H1 (cell line): Measurements from ENCODE around the gene ABHD11. TPM values are rescaled to one million over a fixed set of nuclear protein-coding genes. Genes with fewer than 3 reads are reported as not detected.

Source experiments
- CTCF ChIA-PET: fragments of 300-600 bp; sonication (Branson Sonifier 250); formaldehyde crosslinking; loops from one replicate; lab custom pipeline; 2021; ENCODE audit not compliant: partially characterized antibody; lab: Charles Lee
- POLR2A ChIA-PET: fragments of 300-600 bp; sonication (Branson Sonifier 250); formaldehyde crosslinking; loops from one replicate; lab custom pipeline; 2021; ENCODE audit warnings: inconsistent platforms; ENCODE audit not compliant: partially characterized antibody; lab: Charles Lee
- DNase-seq, 2 experiments: peaks; one replicate each; pipeline versions ENCODE4 v3.0.0 to v3.0.0-alpha.2; 2010 to 2022; ENCODE audit warnings: low spot score in 2 of 2, low read depth in 1 of 2, mixed read lengths in 1 of 2
- FAIRE-seq: peaks from 2 replicates; lab custom pipeline; 2011; peaks lifted over from hg19 to GRCh38; lab: Jason Lieb, UNC
- H2AFZ ChIP-seq: 2 replicates; pipeline ENCODE4 v1.8.1; 2012; ENCODE audit warnings: low read length, inconsistent platforms
- H2AK5ac ChIP-seq: 2 replicates; pipeline ENCODE4 v1.6.1; 2013; ENCODE audit warnings: low read depth, low read length
- H2BK120ac ChIP-seq: replicated peaks from 2 replicates; pipeline ENCODE3; 2013; ENCODE audit warnings: low read depth, low read length, inconsistent platforms
- H2BK12ac ChIP-seq: 2 replicates; pipeline ENCODE4 v1.6.1; 2013; ENCODE audit warnings: low read depth, low read length
- H2BK15ac ChIP-seq: 2 replicates; pipeline ENCODE4 v1.6.1; 2013; ENCODE audit warnings: low read length
- H2BK20ac ChIP-seq: 2 replicates; pipeline ENCODE4 v1.6.1; 2013; ENCODE audit warnings: low read length
- H2BK5ac ChIP-seq: 2 replicates; pipeline ENCODE4 v1.6.1; 2013; ENCODE audit warnings: low read depth, low read length
- H3K14ac ChIP-seq: 2 replicates; pipeline ENCODE4 v1.6.1; 2013; ENCODE audit warnings: inconsistent platforms; ENCODE audit not compliant: insufficient read length
- H3K18ac ChIP-seq: 2 replicates; pipeline ENCODE4 v1.6.1; 2013; ENCODE audit warnings: low read length; ENCODE audit errors: extremely low read depth
- H3K23ac ChIP-seq: 2 replicates; pipeline ENCODE4 v1.6.1; 2013; ENCODE audit warnings: inconsistent platforms; ENCODE audit not compliant: insufficient read length
- H3K23me2 ChIP-seq: 2 replicates; pipeline ENCODE4 v1.6.1; 2013; ENCODE audit warnings: low read depth, low read length
- H3K27ac ChIP-seq: 2 replicates; pipeline ENCODE4 v1.6.1; 2011; ENCODE audit warnings: low read depth, low read length, inconsistent platforms
- H3K27me3 ChIP-seq, 4 experiments: replicated peaks in 1 of 4; 1 replicate in 1 of 4; 2 replicates in 3 of 4; pipeline versions ENCODE4 v1.6.1 to v1.8.1; 2011 to 2013; ENCODE audit warnings: low read length in 3 of 4, mild to moderate bottlenecking in 3 of 4, inconsistent platforms in 2 of 4, mixed read lengths in 2 of 4, moderate library complexity in 1 of 4; ENCODE audit not compliant: control insufficient read depth in 3 of 4, insufficient read depth in 3 of 4; ENCODE audit errors: extremely low read depth in 1 of 4
- H3K36me3 ChIP-seq, 4 experiments: 2 replicates each; pipeline versions ENCODE4 v1.6.1 to v1.8.1; 2011 to 2013; ENCODE audit warnings: mild to moderate bottlenecking in 4 of 4, low read length in 3 of 4, moderate library complexity in 2 of 4, control low read depth in 1 of 4, inconsistent platforms in 1 of 4; ENCODE audit not compliant: insufficient read depth in 4 of 4, control insufficient read depth in 2 of 4
- H3K4ac ChIP-seq: replicated peaks from 2 replicates; pipeline ENCODE3; 2013; ENCODE audit warnings: low read length, low read depth, mixed read lengths, inconsistent platforms; ENCODE audit not compliant: insufficient read length
- H3K4me1 ChIP-seq, 4 experiments: replicated peaks in 1 of 4; 1 replicate in 1 of 4; 2 replicates in 3 of 4; pipeline versions ENCODE4 v1.6.1 to v1.8.1; 2011 to 2013; ENCODE audit warnings: low read length in 3 of 4, inconsistent platforms in 2 of 4, mixed read lengths in 1 of 4; ENCODE audit not compliant: insufficient read depth in 4 of 4, control insufficient read depth in 3 of 4
- H3K4me2 ChIP-seq, 2 experiments: 2 replicates each; pipeline versions ENCODE4 v1.6.1 to v1.8.1; 2011 to 2013; ENCODE audit warnings: low read depth in 2 of 2, low read length in 2 of 2, control low read depth in 1 of 2, inconsistent platforms in 1 of 2, mild to moderate bottlenecking in 1 of 2; ENCODE audit not compliant: insufficient read depth in 1 of 2
- H3K4me3 ChIP-seq, 4 experiments: fragments of 200-600, 300-600 bp in 1 of 4; sonication (generic), shearing (Covaris generic), sonication (Bioruptor Twin) in 1 of 4; 2 replicates each; pipeline versions ENCODE4 v1.5.1 to v1.8.1; 2011 to 2016; ENCODE audit warnings: low read length in 4 of 4, low read depth in 3 of 4, control low read depth in 2 of 4, inconsistent platforms in 2 of 4, mild to moderate bottlenecking in 2 of 4, mixed read lengths in 1 of 4, moderate library complexity in 1 of 4; ENCODE audit not compliant: insufficient read depth in 2 of 4; ENCODE audit errors: extremely low read depth in 1 of 4
- H3K56ac ChIP-seq: replicated peaks from 2 replicates; pipeline ENCODE3; 2013; ENCODE audit warnings: low read depth, mild to moderate bottlenecking, mixed read lengths, low read length, inconsistent platforms; ENCODE audit not compliant: insufficient read length
- H3K79me1 ChIP-seq: 2 replicates; pipeline ENCODE4 v1.6.1; 2013; ENCODE audit warnings: low read depth, low read length, control low read depth
- H3K79me2 ChIP-seq, 2 experiments: 2 replicates each; pipeline versions ENCODE4 v1.6.1 to v1.8.1; 2012 to 2013; ENCODE audit warnings: low read length in 2 of 2, mild to moderate bottlenecking in 2 of 2, inconsistent platforms in 1 of 2; ENCODE audit not compliant: insufficient read depth in 2 of 2, control insufficient read depth in 1 of 2
- H3K9ac ChIP-seq, 4 experiments: replicated peaks in 1 of 4; 1 replicate in 1 of 4; 2 replicates in 3 of 4; pipeline versions ENCODE4 v1.6.1 to v1.8.1; 2011 to 2013; ENCODE audit warnings: low read depth in 3 of 4, low read length in 3 of 4, control low read depth in 2 of 4, mild to moderate bottlenecking in 2 of 4, moderate library complexity in 2 of 4, inconsistent platforms in 1 of 4; ENCODE audit errors: extremely low read depth in 1 of 4
- H3K9me3 ChIP-seq, 2 experiments: 2 replicates each; pipeline versions ENCODE4 v1.6.1 to v1.8.1; 2012 to 2013; ENCODE audit warnings: mild to moderate bottlenecking in 2 of 2, moderate library complexity in 2 of 2, control low read depth in 1 of 2, inconsistent platforms in 1 of 2, low read depth in 1 of 2, low read length in 1 of 2, mixed read lengths in 1 of 2; ENCODE audit not compliant: insufficient read depth in 2 of 2
- H4K20me1 ChIP-seq, 2 experiments: replicated peaks in 1 of 2; 2 replicates each; pipeline versions ENCODE3 to v1.8.1; 2011 to 2013; ENCODE audit warnings: inconsistent platforms in 2 of 2, low read length in 2 of 2, mild to moderate bottlenecking in 1 of 2; ENCODE audit not compliant: insufficient read depth in 2 of 2, control insufficient read depth in 1 of 2
- H4K5ac ChIP-seq: 2 replicates; pipeline ENCODE4 v1.6.1; 2013; ENCODE audit warnings: low read length, low read depth, mixed read lengths, inconsistent platforms; ENCODE audit not compliant: insufficient read length
- H4K8ac ChIP-seq: 2 replicates; pipeline ENCODE4 v1.8.0; 2013; ENCODE audit warnings: mild to moderate bottlenecking, moderate library complexity, low read length, inconsistent platforms; ENCODE audit not compliant: insufficient read depth; ENCODE audit errors: extremely low read depth
- H4K91ac ChIP-seq: replicated peaks from 2 replicates; pipeline ENCODE3; 2013; ENCODE audit warnings: low read length, mixed read lengths, inconsistent platforms; ENCODE audit not compliant: insufficient read length
- JUND ChIP-seq: IDR thresholded peaks from 2 replicates; pipeline ENCODE4 v1.6.1; 2011; ENCODE audit warnings: mild to moderate bottlenecking, improper control_type of control experiment, low read length
- RNF2 ChIP-seq: fragments of 200-900, 300-1000 bp; sonication (generic); IDR thresholded peaks from 2 replicates; pipeline ENCODE4 v1.7.1; 2016; ENCODE audit warnings: borderline replicate concordance, low read depth, mild to moderate bottlenecking, antibody characterized with exemption, low read length; ENCODE audit not compliant: poor library complexity, severe bottlenecking; ENCODE audit errors: missing control alignments
- RXRA ChIP-seq: IDR thresholded peaks from 2 replicates; pipeline ENCODE4 v1.6.1; 2011; ENCODE audit warnings: low read depth, mild to moderate bottlenecking, low read length, moderate library complexity; ENCODE audit not compliant: insufficient read depth
- WGBS, 2 experiments: shearing (Covaris generic) in 1 of 2; methylation state at CpG; one replicate each; pipeline versions ENCODE4 v1.1.6 to v1.1.7; 2013 to 2015; ENCODE audit warnings: low lambda C conversion rate in 2 of 2, mixed read lengths in 2 of 2, inconsistent platforms in 1 of 2, low coverage in 1 of 2, missing lambda C conversion rate in 1 of 2; ENCODE audit not compliant: insufficient replicate concordance in 2 of 2, insufficient coverage in 1 of 2, insufficient read length in 1 of 2; ENCODE audit errors: extremely low coverage in 1 of 2, missing lambda C conversion rate in 1 of 2; 5-methylcytosine and 5-hydroxymethylcytosine counted together
- polyA plus RNA-seq, 7 experiments: library from polyadenylated mRNA; depleted of rRNA in 3 of 7; stranded (reverse) in 5 of 7; unstranded in 2 of 7; fragments of >200 nt in 5 of 7; fragments of 200-250 nt in 2 of 7; gene quantifications; 1 replicate in 5 of 7; 2 replicates in 1 of 7; 4 replicates in 1 of 7; pipeline versions ENCODE4 v1.2.1 to v1.2.3, GENCODE V29; 2011 to 2013; ENCODE audit warnings: missing spikeins in 2 of 7, mixed read lengths in 2 of 7
- total RNA-seq: library from RNA; stranded (reverse); fragmentation: NEBNext Ultra II Directional; extraction: Animal tissue kit (Norgen Biotek cat#: 25700); gene quantifications from 2 replicates; pipeline ENCODE4 v1.2.1, GENCODE V29; 2021

Gene ABHD11
- total and polyA plus RNA-seq, 2 of the 8 experiments (the other 6 are each of a cell fraction or from before 2014, with no cell fraction given), result 19.8 to 42.2 TPM

- H3K27ac ChIP-seq, result no peak overlapping the region
- DNase-seq (no peak), FAIRE-seq (no peak)
- no peak overlapping the region for H3K4ac ChIP-seq
- peaks cover 8% of the 10 kb centered on the region for H3K79me1 ChIP-seq
- peaks cover 10 to 11% of the 10 kb centered on the region in 2 experiments for H4K20me1 ChIP-seq
- ChIA-PET CTCF (interaction anchor here (0.6 to 7.4 kb wide), 11 partner anchors 8 to 454 kb away, joined by 3 to 57 read pairs (median 3); no protein-coding TSS in a partner anchor), POLR2A (interaction anchor here (0.6 to 2.0 kb wide), 4 partner anchors 9 to 708 kb away, joined by 3 to 7 read pairs (median 4); no protein-coding TSS in a partner anchor)
- no peak overlapping the region for H3K18ac ChIP-seq
- H4K8ac ChIP-seq, result no peak overlapping the region
- no peak overlapping the region for H2AFZ ChIP-seq
- peaks cover 3% of the 10 kb centered on the region; the same call in 1 of the 2 replicates for H3K23me2 ChIP-seq
- H4K91ac ChIP-seq, result no peak overlapping the region
- no peaks in the 10 kb centered on the region for H3K36me3 ChIP-seq
- no peaks in the 10 kb centered on the region for H3K79me2 ChIP-seq
- no peak overlapping the region for H3K9ac ChIP-seq
- H2AK5ac ChIP-seq, result no peak overlapping the region
- no peak overlapping the region for H3K23ac ChIP-seq
- no peak overlapping the region for H3K4me3 ChIP-seq
- no peak for TF ChIP-seq RNF2
- no peak for TF ChIP-seq JUND
- no peak for TF ChIP-seq RXRA
- no peaks in the 10 kb centered on the region for H3K9me3 ChIP-seq
- H2BK12ac ChIP-seq, result no peak overlapping the region
- H3K14ac ChIP-seq, result no peak overlapping the region
- no peaks in the 10 kb centered on the region; a peak in 3 of 7 replicates for H3K4me1 ChIP-seq
- H2BK120ac ChIP-seq, result no peak overlapping the region
- no peak overlapping the region for H4K5ac ChIP-seq
- H2BK5ac ChIP-seq, result no peak overlapping the region
- H3K27me3 ChIP-seq, result peaks cover 0 to 18% (median 13%) of the 10 kb centered on the region in 4 experiments; a peak in 5 of 7 replicates
- no peak overlapping the region for H3K4me2 ChIP-seq
- H2BK15ac ChIP-seq, result no peak overlapping the region
- H3K56ac ChIP-seq, result no peak overlapping the region
- 88% methylated on average over 6 of the region's 13 CpGs; no CpG with 5 or more reads in 1 of the 2 experiments for WGBS, 2 experiments
- no peak overlapping the region for H2BK20ac ChIP-seq
Measured at GRCh38 chr7:73717025-73717807, 21.4 kb downstream of the ABHD11 start.
